Kidney capillary endothelial cell (primary cell): ENCODE results near the gene NUP133.
A peak's percentile ranks its signal among the peaks of the same experiment; 100 is the strongest.
"Not testable (repeated sequence)": the region's sequence is repeated elsewhere in the genome, so short reads cannot be mapped to it uniquely, and the experiment has no call there.

Experiments used
- DNase-seq: peaks from one replicate; pipeline ENCODE4 v3.0.0-alpha.2; 2018; ENCODE audit warnings: low spot score

NUP133 gene

GRCh38 chr1:229411434-229412055 is 96.6 kb downstream of the NUP133 start:
- no peak for DNase-seq

GRCh38 chr1:229410692-229411433 is 97.3 kb downstream of the NUP133 start:
- DNase-seq = peak; percentile 10

GRCh38 chr1:229410370-229410691 is 97.8 kb downstream of the NUP133 start:
- no peak for DNase-seq

GRCh38 chr1:229409616-229410369 is 98.3 kb downstream of the NUP133 start:
- DNase-seq = no peak

- no peak for DNase-seq
Measured at GRCh38 chr1:229408458-229409037, 99.6 kb downstream of the NUP133 start.

- no peak for DNase-seq
Measured at GRCh38 chr1:229407206-229408026, 100.7 kb downstream of the NUP133 start.

- DNase-seq = no peak
Measured at GRCh38 chr1:229406798-229407197, 101.3 kb downstream of the NUP133 start.

GRCh38 chr1:229403573-229403972 is 104.6 kb downstream of the NUP133 start:
- DNase-seq = no peak

- DNase-seq = no peak
Measured at GRCh38 chr1:229402993-229403392, 105.1 kb downstream of the NUP133 start.

- not testable (repeated sequence) for DNase-seq
Measured at GRCh38 chr1:229402329-229402728, 105.8 kb downstream of the NUP133 start.

- no peak for DNase-seq
Measured at GRCh38 chr1:229397762-229398161, 110.4 kb downstream of the NUP133 start.

- DNase-seq = no peak
Measured at GRCh38 chr1:229396585-229397206, 111.4 kb downstream of the NUP133 start.

GRCh38 chr1:229394517-229394916 is 113.6 kb downstream of the NUP133 start:
- not testable (repeated sequence) for DNase-seq

- no peak for DNase-seq
Measured at GRCh38 chr1:229392936-229393335, 115.2 kb downstream of the NUP133 start.
